Germinal center (tissue), 1 donor: ENCODE measurements around the gene RABGEF1.
"Not testable (repeated sequence)": the region's sequence is repeated elsewhere in the genome, so short reads cannot be mapped to it uniquely, and the experiment has no call there.

Experiments used
- DNase-seq: peaks from one replicate; pipeline ENCODE4 v3.0.0; 2012; ENCODE audit warnings: mixed read lengths, low spot score

RABGEF1 gene

DNA sequence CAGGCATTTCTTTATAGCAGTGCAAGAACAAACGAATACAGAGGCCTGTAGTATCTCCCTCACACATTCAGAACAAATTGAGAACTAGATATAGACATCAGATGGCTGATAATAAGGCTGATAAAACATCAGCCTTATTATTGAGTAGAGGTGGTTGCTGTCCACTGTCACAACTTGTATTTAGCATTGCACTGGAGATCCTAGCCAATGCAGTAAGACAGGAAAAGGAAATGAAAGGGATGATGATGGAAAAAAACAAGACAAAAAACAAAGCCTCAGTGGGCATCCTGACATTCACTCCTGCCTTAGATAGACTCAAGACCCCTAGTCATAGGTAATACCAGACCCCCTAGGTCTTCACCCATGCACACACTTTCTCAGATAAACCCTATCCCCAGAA lies 4.7 kb upstream of the RABGEF1 start:
- DNase-seq: no peak

GRCh38 chr7:66736892-66737291 lies 3.6 kb upstream of the RABGEF1 start:
- DNase-seq: no peak

GRCh38 chr7:66737667-66738066 lies 2.9 kb upstream of the RABGEF1 start:
- peak; percentile 68 for DNase-seq

- DNase-seq: no peak
Observed at GRCh38 chr7:66739477-66739876, 1.1 kb upstream of the RABGEF1 start.

DNA sequence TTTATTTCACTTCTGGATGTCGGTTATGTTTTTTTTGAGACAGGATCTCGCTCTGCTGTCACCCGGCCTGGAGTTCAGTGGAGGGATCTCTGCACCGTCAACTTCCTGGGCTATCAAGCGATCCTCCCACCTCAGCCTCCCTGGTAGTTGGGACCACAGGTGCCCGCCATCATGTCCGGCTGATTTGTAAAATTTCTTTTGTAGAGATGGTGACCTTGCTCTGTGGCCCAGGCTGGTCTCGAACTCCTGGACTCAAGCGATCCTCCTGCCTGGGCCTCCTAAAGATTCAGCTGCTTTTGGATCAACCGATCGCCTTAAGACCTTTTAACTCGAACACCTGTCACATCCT lies 606 bp upstream of the RABGEF1 start:
- no peak for DNase-seq

GRCh38 chr7:66740980-66741709 lies 612 bp downstream of the RABGEF1 start:
- DNase-seq: peak; percentile 56

GRCh38 chr7:66741710-66742049 lies 1.1 kb downstream of the RABGEF1 start:
- no peak for DNase-seq

DNA sequence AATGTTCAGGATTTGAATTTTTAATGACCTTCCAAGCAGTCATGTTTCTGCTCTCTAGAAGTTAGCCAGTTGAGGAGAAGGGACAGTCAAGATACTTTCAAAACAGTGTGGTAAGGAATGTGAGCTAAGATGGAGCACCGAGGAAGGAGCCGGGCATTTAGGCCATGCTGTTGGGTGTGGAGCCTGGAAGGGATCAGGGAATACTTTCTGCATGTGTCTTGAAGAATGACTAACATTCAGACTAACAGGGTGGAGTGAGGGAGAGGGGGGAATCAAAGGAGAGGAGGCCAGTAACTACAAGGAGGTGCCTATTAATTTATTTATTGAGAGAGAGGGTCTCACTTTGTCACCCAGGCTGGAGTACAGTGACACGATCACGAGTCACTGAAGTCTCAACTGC lies 1.8 kb downstream of the RABGEF1 start:
- not testable (repeated sequence) for DNase-seq

GRCh38 chr7:66743920-66744319 lies 3.4 kb downstream of the RABGEF1 start:
- no peak for DNase-seq

- no peak for DNase-seq
Observed at GRCh38 chr7:66747385-66747784, 6.9 kb downstream of the RABGEF1 start.

- no peak for DNase-seq
Observed at GRCh38 chr7:66747881-66748511, 7.5 kb downstream of the RABGEF1 start.

- DNase-seq: no peak
Observed at GRCh38 chr7:66748791-66749190, 8.3 kb downstream of the RABGEF1 start.

- no peak for DNase-seq
Observed at GRCh38 chr7:66751945-66752344, 11.4 kb downstream of the RABGEF1 start.

DNA sequence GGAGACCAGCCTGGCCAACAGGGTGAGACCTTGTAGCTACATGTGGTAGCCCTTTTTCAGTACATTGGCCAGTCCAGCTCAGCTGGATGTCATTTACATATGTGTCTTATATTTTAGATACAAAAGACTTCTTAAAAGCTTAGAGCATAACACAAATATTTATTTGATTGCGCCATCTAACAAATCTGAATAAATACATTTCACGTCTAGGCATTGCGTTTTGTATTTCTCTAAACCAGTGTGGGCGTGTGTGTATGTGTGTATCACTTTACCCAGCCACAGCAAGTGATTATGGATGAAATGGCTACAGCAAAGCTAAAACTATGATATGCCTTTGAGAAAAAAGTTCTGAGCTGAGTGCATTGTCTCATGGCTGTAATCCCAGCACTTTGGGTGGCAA lies 14.0 kb downstream of the RABGEF1 start:
- no peak for DNase-seq

GRCh38 chr7:66755059-66755458 lies 14.5 kb downstream of the RABGEF1 start:
- DNase-seq: not testable (repeated sequence)

- DNase-seq: not testable (repeated sequence)
Observed at GRCh38 chr7:66756227-66756626, 15.7 kb downstream of the RABGEF1 start.

DNA sequence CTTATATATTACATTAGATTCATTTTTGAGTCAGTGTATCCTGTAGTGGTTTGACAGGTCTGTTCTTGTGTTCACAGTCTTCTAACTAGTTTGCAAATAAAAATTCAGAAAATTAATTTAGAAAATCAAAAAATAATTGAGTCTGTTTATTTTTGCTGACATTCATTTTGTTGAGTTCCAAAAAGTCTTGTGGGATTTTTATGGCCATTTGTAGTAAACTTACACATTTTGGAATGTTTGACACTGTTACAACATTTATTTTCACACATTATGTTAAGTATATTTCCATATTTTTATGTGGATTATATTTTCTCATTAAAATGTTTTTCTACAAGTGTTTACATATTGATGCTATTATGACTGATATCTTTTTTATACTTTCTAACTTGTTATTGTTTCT lies 16.4 kb downstream of the RABGEF1 start:
- DNase-seq: no peak

GRCh38 chr7:66757939-66758338 lies 17.4 kb downstream of the RABGEF1 start:
- DNase-seq: no peak

- no peak for DNase-seq
Observed at GRCh38 chr7:66758950-66759628, 18.6 kb downstream of the RABGEF1 start.

DNA sequence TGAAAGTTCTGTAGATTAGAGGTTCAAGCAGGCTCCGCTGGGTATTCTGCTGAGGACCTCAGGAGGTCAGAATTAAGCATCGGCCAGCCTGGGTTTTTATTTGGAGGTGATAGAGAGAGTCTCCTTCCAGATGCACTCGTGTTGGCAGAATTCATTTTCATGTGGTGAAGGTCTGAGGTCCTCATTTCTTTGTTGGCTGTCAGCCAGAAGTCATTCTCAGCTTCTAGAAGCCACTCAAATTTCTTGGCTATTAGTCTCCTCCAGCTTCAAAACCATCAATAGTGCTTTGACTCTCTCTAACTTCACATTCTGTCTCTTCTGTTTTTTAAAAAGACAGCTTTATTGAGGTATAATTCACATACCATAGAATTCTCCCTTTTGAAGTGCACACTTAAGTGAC lies 22.6 kb downstream of the RABGEF1 start:
- DNase-seq: not testable (repeated sequence)

DNA sequence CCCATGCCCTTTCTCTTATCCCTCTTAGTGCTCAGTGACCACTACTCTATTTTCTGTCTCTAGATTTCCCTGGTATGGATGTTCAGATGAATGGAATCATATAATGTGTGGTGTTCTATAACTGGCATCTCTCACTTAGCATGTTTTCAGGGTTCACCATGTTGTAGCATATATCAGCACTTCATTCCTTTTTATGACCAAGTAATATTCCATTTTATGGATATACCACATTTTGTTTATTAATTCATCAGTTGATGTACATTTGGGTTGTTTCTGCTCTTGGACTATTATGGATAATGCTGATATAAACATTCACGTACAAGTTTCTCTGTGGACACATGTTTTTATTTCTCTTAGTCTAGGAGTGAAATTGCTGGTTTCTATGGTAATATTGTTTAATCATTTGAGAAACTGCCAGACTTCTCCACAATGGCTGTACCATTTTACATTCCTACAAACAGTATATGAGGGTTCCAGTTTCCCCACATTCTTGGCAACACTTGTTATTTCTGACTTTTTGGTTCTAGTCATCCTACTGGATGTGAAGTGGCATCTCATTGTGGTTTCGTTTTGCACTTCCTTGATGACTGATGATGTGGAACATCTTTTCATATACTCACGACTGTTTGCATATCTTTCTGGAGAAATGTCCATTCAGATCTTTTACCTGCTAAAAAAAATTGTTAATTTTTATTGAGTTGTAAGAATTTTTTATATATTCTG lies 23.3 kb downstream of the RABGEF1 start:
- DNase-seq: not testable (repeated sequence)

DNA sequence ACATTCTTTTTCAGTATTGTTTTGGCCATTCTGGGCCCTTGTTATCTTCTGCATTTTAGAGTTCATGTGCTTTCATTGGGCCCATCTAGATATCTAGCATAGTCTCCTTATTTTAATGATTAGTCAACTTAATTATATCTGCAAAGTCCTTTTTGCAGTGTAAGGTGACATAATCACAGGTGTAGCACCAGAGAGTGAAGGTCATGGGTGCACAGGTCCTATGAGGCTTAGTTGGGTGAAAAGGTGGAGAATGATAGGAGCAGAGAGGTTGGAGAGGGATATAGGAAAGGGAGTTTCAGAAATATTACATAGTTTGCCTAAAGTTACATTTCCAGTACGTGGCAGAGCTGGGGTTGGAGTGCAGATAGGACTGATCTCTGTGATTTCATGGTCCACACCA lies 24.4 kb downstream of the RABGEF1 start:
- DNase-seq: not testable (repeated sequence)
